CD4-positive, alpha-beta T cell treated with Interleukin-10 for 1 hour (primary cell): Measurements from ENCODE around the gene DSC3.
"Not testable (repeated sequence)": the region's sequence is repeated elsewhere in the genome, so short reads cannot be mapped to it uniquely, and the experiment has no call there.

Experiments used
- DNase-seq: peaks from one replicate; pipeline ENCODE4 v3.0.0-alpha.2; 2020

DSC3 gene

DNA sequence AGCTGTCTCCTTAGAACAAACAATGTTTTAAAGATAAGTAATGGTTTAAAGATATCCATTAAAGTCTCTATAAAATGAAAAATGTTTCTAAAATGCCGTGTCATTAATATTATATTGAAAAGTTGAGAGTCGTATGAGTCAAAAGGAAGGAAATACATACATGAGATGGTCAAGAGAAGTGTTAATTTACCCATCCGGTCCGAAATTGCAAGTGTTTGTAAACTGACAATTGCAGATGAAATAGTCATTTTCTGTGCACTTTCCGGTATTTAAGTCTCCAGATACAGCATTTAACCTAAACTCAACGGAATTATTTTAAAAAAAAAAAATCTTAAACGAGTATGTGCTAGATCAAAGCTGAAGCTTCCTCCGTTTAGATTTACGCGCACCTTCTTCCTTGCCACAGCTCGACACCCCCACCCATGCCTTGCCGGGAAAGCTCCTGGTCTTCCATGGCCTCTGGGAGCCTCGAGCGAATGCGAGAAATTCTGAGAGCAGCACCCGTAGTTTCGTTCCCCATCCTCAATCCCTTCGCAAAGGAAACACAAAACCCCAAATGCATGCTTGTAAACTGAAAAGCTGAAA is 1.8 kb downstream of the DSC3 start:
- DNase-seq, result no peak

- DNase-seq, result no peak
Observed at GRCh38 chr18:31039426-31039825, 3.1 kb downstream of the DSC3 start.

GRCh38 chr18:31037686-31038085 is 4.9 kb downstream of the DSC3 start:
- not testable (repeated sequence) for DNase-seq

DNA sequence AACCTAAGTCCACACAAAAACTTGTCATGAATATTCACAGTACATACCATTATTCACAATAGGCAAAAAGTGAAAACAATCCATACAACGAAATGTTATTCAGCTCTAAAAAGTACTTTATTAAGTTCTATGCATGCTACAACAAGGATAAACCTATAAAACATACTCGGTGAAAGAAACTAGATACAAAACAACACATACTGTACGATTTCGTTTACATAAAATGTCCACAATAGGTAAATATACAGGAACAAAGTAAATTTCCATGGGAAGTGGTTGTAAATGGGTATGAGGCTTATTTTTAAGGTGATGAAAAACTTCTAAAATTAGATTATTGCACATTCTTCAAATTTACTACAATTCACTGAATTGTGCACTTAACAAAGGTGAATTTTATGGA is 8.0 kb downstream of the DSC3 start:
- no peak for DNase-seq

DNA sequence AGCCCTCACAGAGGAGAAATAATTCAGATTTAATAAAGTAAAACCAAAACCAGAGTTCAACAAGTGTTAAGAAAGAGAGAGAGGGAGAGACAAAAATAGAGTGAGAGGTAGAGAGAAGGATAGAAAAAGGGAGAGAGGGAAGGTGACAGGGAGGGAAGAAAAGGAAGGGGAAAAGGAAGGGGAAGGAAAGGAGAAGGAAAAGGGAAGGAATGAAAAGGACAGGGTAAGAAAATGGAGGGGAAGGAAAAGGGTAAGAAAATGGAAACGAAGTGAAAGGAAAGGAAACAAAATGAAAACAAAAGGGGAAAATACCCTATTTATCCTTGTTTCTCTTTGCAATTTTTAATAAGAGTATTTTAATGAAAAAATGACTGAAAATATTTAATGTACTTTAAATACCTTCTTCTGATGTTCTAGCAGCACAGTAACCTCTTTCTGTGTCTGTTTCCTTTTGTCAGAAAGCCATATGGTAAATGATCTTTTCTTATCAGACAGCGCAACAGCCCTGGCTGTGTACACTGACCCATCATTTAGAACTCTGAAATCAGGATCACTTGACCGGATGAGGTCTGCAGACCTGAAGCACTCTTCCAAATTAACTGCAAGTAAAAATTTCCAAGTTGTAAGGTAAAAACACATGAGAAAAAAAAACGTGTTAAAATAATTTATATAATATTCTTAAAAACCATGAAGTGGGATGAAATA is 11.8 kb downstream of the DSC3 start:
- no peak for DNase-seq

DNA sequence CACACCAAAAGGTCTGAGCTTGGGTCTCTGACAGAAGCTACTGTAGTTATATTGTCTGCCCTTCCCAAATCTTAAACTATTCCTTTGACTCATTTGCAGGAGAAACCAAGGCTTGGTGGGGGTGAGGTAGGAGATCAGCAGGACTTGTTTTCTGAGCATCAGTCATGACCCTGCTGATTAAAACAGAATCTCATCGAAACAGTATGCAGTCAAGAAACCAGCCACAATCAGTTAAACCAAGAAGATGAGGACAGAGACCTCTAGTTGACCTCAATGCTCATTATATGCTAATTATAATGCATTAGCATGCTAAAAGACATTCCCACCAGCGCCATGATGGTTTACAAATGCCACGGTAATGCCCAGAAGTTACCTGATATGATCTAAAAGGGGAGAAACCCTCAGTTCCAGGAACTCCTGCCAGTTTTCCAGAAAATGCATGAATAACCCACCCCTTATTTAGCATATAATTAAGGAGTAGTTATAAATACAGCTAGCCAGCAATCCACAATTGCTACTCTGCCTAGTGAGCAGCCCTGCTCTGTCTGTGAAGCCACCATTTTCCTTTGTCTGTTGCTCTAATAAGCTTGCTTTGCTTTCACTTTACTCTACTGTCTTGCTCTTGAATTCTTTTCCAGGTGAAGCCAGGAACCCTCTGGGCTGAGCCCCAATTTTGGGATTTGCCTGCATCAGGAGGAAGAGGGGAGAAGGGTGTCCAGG is 26.7 kb downstream of the DSC3 start:
- no peak for DNase-seq

DNA sequence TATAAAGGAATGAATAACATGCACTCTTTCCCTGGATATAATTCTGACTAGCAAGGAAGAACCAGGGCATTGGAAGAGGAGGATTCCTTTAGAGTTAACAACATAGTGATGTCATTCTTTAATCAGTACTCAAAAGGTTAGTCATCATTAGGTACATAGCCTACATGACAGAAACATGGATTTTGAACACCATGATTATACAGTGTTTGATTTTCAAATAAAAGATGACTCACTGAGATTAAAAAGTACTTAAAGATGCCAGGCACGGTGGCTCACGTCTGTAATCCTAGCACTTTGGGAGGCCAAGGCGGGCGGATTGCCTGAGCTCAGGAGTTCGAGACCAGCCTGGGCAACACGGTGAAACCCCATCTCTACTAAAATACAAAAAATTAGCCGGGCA is 31.1 kb downstream of the DSC3 start:
- DNase-seq, result not testable (repeated sequence)

- no peak for DNase-seq
Observed at GRCh38 chr18:31010601-31011000, 31.9 kb downstream of the DSC3 start.

GRCh38 chr18:30999887-31000628 is 42.5 kb downstream of the DSC3 start:
- no peak for DNase-seq

- DNase-seq, result no peak
Observed at GRCh38 chr18:30999186-30999585, 43.4 kb downstream of the DSC3 start.

DNA sequence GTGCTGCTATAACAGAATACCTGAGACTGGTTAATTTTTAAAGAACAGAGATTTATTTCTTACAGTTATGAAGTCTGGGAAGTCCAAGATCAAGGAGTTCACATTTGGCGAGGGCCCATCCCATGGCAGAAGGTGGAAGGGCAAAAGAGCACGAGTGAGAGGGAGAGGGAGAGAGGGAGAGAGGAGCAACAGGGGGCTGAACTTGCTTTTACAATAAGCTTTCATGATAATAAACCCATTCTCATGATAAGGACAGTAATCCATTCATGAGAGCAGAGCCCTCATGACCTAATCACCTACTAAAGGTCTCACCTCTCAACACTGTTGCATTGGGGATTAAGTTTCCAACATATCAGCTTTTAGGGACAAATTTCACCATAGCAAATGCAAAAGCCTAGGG is 45.3 kb downstream of the DSC3 start:
- DNase-seq, result no peak

GRCh38 chr18:30992231-30992630 is 50.3 kb downstream of the DSC3 start:
- DNase-seq, result no peak

DNA sequence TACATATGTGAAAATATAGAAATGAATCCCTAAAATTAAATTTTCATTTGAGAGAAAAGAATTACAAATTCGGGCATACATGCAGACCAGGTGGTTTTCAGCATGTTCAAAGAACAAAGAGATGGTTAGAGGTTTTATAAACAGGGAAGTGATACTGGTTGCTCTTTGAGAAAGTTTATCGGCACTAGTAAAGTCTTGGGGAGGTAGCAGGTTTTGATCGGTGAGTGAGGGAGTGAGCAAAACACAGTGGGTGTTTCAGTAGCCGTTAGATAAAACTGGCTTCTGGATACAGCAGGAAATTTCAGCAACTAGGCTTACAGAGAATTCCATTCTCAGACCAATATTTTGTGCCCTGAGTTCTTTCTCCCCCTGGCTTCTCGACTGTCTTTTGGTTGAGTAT is 51.1 kb downstream of the DSC3 start:
- no peak for DNase-seq

- DNase-seq, result no peak
Observed at GRCh38 chr18:30989141-30989540, 53.4 kb downstream of the DSC3 start.

DNA sequence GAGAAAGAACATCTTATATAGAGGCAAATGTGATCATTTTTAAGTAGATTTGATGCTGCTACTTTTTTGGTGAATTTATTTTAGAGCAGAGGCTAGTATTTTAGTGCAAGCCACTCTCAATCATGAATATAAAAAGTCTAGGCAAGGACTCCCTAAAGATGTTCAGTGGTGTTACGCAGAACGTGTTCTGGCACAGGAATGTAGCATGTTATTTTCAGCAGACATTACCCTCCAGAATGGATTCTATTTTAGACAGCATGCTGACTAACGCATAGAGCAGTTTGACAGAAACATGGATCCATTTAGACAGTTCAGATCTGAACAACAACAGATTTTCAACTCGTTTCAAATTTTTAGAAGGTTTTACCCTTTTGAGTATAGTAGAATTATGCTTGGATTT is 54.1 kb downstream of the DSC3 start:
- no peak for DNase-seq

GRCh38 chr18:30987467-30988241 is 54.9 kb downstream of the DSC3 start:
- DNase-seq, result no peak

- DNase-seq, result no peak
Observed at GRCh38 chr18:30985753-30986152, 56.8 kb downstream of the DSC3 start.

GRCh38 chr18:30982285-30982992 is 60.1 kb downstream of the DSC3 start:
- DNase-seq, result no peak

DNA sequence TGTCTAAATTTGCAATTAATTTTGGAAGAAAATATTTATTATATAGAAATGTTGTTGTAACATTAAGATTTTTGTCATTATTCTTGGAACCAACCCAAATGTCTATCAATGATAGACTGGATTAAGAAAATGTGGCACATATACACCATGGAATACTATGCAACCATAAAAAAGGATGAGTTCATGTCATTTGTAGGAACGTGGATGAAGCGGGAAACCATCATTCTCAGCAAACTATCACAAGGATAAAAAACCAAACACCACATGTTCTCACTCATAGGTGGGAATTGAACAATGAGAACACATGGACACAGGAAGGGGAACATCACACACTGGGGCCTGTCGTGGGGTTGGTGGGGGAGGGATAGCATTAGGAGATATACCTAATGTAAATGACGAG is 64.5 kb downstream of the DSC3 start:
- DNase-seq, result not testable (repeated sequence)

GRCh38 chr18:30971338-30971956 is 71.1 kb downstream of the DSC3 start:
- peak; percentile 15 for DNase-seq

- DNase-seq, result no peak
Observed at GRCh38 chr18:30970196-30970816, 72.2 kb downstream of the DSC3 start.
